ENCODE measurements around the gene SNAPC4.
"Not testable (repeated sequence)": the region's sequence is repeated elsewhere in the genome, so short reads cannot be mapped to it uniquely, and the experiment has no call there.

Gene SNAPC4

DNA sequence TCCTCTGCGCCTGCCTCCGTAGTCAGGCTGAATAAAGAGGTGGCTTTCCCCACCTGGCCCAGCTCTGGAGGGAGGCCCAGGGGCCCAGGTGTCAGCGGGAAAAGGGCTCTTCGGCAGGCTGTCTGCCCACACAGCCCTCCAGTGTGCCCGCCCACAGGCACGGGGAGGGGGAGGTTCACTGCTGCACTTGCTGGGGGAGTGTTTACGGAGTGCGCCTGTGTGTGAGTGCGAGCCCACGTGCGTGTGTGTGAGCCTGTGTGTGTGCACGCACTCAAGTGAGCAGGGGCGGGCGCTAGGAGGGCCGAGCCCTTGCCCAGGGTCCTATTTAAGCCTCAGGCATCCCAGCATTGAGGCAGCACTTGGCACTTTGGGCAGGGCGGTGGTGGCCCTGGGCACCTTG, 47.3 kb downstream of the SNAPC4 start:
- no peaks in the 10 kb centered on the region for H3K4me1 ChIP-seq (ENCODE audit: control insufficient read depth, insufficient read depth, low read length)
- no peaks in the 10 kb centered on the region for H3K9me3 ChIP-seq (ENCODE audit: control insufficient read depth, insufficient read depth, low read length)
- peaks cover 16% of the 10 kb centered on the region for H3K36me3 ChIP-seq (ENCODE audit: control insufficient read depth, insufficient read depth, low read length)
- no peak overlapping the region for H3K9ac ChIP-seq (ENCODE audit: low read depth, low read length)
- H3K27me3 ChIP-seq (ENCODE audit: control insufficient read depth, insufficient read depth, low read length) = no peaks in the 10 kb centered on the region
- H3K4me3 ChIP-seq (ENCODE audit: low read depth, low read length) = no peak overlapping the region

DNA sequence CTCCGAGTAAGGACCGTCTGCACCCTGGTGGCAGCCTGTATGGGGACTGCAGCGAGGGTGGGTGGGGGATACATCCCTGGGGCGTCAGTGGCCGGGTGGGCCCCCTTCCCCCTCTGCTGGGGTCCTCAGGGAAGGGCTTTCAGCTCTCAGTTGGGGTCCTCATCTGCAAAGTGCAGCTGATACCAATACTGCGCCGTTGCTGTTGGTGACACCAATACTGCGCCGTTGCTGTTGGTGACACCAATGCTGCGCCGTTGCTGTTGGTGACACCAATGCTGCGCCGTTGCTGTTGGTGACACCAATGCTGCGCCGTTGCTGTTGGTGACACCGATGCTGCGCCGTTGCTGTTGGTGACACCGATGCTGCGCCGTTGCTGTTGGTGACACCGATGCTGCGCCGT, 48.1 kb downstream of the SNAPC4 start:
- H3K4me1 ChIP-seq (ENCODE audit: control insufficient read depth, insufficient read depth, low read length); H3K36me3 ChIP-seq (ENCODE audit: control insufficient read depth, insufficient read depth, low read length); H3K27me3 ChIP-seq (ENCODE audit: control insufficient read depth, insufficient read depth, low read length); H3K9ac ChIP-seq (ENCODE audit: low read depth, low read length); H3K4me3 ChIP-seq (ENCODE audit: low read depth, low read length); H3K9me3 ChIP-seq (ENCODE audit: control insufficient read depth, insufficient read depth, low read length): not testable (repeated sequence)

DNA sequence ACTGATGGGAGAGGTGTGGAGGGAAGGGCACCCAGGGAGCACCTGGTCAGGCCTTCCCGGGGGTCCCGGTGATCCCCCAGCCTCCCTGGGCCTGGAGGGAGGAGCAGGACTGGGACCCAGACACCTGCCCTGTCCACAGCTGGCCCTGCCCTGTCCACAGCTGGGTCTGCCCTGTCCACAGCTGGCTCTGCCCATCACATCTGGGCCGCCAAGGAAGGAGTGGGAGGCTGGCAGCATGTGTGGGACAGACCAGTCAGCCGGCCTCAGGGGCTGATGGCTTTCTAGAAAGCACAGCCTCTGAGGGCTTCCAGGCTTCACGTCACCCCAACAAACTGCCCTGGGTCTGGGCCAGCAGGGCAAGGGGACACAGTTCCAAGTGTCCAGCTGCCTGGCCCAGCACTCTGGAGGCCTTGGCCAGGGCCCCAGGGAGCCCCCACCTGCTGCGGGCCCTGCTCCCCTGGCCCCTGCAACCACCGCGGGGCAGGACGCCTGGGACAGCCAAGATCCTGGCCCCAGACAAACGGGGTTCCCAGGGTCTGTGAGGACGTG, 48.6 kb downstream of the SNAPC4 start:
- Histone ChIP-seq H3K27me3 (ENCODE audit: control insufficient read depth, insufficient read depth, low read length) (no peaks in the 10 kb centered on the region), H3K9ac (ENCODE audit: low read depth, low read length) (no peak overlapping the region), H3K36me3 (ENCODE audit: control insufficient read depth, insufficient read depth, low read length) (peaks cover 5% of the 10 kb centered on the region), H3K4me3 (ENCODE audit: low read depth, low read length) (no peak overlapping the region), H3K4me1 (ENCODE audit: control insufficient read depth, insufficient read depth, low read length) (no peaks in the 10 kb centered on the region), H3K9me3 (ENCODE audit: control insufficient read depth, insufficient read depth, low read length) (no peaks in the 10 kb centered on the region)

Measured in iPS-15b (cell line).